ENCODE measurements around the gene ZMAT5.

The ZMAT5 gene, protein sequence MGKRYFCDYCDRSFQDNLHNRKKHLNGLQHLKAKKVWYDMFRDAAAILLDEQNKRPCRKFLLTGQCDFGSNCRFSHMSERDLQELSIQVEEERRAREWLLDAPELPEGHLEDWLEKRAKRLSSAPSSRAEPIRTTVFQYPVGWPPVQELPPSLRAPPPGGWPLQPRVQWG
- total RNA-seq = 9.5 to 15.2 (median 13.9) reads per million in 3 experiments

DNA sequence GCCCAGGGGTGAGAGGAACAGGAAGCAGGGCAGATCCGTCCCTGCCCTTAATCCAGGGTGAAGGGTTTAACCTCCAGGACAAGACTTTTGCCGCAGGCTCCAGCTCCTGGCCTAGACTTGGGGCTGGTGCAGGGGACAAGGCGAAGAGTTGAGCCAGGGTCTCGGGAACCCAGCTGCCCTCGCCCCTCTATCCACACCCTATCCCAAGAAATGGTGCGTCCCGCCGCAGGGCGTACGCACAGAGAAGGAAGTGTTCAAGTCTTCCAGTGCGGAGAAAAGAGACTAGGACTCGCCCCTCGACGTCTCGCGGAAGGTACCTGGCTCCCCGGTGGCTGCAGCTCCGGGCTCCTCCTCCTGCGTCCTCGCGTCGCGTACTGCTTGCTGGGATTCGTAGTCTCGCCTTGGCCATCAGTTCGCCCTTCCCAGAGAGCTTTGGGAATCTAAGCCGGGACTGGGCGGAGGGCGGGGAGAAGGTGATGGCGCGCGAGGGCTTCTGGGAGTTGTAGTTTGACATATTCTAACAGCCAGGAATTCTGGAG is at the start of gene ZMAT5:
Gene ZMAT5, minus strand, starts transcription at position 376 of the 539 bp plus-strand sequence. CDS start 18,463 bp downstream, outside the sequence.
- DNase-seq = peak; percentile 94

- no peak for DNase-seq
Measured at GRCh38 chr22:29816539-29816938, 49.7 kb upstream of the ZMAT5 start.

DNA sequence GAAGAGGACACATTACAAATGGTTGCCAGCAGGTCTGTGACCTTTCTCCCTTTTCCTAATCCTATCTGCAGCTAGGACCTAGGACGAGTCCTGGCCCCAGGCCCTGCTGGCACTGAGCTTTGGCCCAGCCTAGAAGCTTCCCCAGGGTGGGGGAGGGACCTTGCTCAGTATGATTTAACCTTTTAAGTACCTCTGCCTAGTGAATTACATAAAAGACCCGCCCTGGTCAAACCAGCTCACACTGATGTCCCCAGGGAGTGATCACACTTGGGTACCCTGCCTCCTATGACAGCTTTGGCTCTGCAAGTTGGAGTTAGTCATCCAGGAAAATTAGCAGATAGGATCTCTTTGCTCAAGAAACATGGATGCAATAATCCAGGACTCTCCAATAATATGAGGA is 49.3 kb upstream of the ZMAT5 start:
- DNase-seq = no peak

DNA sequence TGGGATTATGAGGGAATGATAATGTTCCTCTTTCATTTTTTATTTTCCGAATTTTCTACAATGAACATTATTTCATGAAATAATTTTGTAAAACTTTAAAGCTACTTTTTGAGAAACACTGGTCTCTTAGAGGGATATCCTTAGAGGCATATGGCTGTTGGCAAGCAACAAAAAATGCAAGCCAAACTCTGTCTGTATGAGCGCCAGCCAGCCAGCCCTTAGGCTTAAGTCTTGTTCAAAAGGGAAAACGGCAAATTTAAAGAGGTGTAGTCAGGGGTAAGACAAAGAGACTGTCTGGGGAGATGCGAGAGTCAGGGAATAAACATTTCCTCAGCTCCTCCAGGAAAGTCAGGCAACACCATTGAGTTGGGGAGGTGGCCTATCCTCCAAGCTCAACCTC is 48.8 kb upstream of the ZMAT5 start:
- no peak for DNase-seq

GRCh38 chr22:29814003-29814402 is 47.2 kb upstream of the ZMAT5 start:
- DNase-seq = no peak

DNA sequence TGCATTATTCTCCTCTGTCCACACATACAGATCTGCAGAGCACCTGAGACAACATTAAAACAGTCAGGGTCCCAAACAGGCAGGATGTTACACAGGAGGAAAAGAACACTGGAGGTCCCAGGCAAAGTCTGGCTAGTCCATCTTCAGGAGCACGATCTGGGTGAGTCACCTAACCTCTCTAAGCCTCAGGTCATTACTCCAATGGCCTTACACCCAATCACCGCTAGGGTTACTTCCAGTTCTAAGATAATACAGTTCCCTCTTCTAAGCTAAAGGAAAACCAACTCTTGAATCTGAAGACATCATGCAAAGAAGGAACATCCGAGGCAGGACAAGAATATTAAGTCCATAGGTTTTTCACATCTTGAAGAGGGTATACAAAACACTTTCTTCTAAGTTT is 46.8 kb upstream of the ZMAT5 start:
- no peak for DNase-seq

- DNase-seq = no peak
Measured at GRCh38 chr22:29813126-29813525, 46.3 kb upstream of the ZMAT5 start.

DNA sequence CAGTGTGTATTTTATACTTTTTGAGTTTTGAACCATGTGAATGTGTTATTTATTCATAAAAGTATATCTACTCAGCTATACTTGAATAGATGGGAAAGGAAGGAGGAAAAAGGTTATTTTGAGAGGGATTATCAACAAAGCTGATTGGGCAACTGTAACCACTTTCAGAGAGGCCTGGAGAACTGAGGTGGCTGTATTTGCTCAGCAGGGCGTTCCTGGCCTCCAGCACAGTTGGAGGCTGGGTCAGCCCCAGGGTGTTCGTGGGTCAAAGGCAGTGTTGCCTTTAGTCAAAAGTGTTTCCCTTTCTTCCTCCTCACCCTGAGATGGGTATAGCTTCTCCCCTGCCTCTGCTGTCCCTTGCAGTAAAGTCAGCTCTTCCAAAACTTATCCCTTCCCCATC is 44.6 kb upstream of the ZMAT5 start:
- DNase-seq = no peak

DNA sequence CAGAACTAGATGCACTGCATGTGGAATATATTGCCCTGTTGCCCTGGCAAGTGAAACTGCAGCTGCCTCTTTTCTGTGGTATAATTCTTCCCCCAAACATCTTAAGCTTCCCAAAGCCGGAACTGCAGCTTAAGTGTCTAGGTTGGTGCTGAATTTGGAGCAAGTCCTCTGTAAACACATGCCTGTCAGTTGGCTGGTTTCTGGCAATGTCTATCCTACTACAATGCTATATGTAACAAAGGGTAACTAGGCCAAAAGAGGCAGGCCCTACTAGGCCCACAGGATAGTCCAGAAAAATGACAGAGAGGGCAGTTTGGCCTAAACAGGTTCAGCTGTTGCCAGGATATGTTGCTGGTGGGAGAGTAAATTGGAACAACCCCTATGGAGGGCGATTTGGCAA is 43.4 kb upstream of the ZMAT5 start:
- DNase-seq = no peak

DNA sequence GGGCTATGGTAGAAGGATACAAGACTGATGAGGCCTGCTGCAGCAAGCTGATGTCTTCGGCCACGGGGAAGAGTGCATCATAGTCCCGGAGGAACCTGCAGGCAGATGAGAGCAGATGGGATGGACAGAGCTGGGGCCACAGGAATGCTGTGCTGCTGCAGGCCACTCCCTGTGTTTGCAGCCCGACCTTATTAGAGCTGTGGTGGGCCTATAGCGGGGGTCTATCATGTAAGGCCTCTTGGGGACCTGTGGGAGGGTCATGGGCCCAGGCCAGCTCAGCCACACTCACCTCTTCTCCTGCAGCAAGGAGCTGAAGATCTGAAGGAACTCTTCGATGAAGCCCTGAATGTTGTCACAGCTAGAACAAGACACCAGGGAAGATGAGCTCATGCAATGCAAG is 39.4 kb upstream of the ZMAT5 start:
- no peak for DNase-seq

DNA sequence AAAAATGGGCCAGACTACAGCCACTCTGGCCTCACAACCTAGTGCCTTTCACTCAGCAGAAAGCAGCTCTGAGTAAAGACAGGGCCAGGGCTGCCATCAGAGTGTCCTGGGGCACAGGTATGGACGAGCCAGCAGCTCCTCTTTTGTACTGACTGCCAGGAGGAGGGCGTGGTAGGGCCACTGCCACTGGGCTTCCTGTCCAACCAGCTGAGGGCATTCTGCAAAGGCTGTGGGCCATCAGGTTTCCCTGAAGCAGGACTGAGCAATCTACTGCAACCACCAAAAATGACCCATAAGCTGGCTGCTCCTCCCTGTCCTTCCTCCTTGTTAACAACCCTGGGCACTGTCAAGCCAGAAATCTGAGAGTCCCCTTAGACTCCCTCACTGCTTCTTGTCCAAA is 38.2 kb upstream of the ZMAT5 start:
- no peak for DNase-seq

DNA sequence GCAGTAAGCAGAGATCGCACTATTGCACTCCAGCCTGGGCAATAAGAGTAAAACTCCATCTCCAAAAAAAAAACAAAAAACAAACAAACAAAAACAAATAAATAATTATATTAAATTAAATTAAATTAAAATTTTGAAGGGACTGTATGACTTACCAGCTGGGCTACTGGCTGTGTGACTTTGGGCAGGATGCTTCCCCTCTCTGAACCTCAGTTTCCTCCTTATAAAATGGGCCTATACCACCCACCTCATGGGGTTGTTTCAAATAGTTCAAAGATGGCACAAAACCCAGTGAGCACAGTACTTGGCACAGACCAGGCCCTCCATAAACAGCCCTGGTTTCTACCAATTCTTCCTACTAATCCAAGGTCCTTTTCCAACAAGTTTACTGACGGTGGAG is 36.4 kb upstream of the ZMAT5 start:
- DNase-seq = no peak

DNA sequence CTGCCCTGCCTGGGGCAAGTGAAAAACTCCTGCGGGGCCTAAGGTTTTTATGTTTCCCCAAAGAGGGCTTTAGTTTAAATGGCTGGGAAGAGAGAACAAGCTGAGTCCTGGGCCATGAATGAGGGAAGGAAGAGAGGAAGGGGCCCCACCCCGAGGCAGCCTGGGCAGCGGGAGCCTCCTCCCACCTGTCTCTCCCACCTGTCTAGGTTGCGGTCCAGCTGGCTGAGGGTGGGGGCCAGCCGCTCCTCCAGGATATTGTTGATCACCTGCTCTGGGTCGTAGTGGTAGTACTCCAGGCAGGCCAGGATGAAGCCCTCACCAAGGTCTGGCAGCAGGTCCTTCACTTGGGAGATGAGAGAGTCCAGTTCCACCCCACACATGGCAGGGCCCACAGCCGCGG is 35.0 kb upstream of the ZMAT5 start:
- no peak for DNase-seq

DNA sequence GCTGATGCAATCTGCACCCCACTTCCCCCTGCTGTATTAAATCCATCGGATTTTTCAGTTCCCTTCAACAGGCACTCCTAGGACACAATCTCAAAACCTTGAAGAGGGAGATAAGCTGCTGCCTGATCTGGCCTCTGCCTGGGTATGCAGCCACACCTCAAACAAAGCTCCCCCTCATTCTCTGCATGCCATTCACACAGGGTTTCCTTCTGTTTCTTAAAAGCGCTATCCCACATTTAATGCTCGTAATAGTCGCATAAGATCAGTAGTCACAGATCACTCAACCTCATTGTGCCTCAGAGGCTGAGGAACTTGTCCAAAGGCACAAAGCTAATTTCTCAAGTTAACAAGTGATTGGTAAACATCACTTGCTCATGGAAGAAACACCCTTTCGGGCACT is 34.3 kb upstream of the ZMAT5 start:
- no peak for DNase-seq

- DNase-seq = no peak
Measured at GRCh38 chr22:29799217-29799680, 32.4 kb upstream of the ZMAT5 start.

DNA sequence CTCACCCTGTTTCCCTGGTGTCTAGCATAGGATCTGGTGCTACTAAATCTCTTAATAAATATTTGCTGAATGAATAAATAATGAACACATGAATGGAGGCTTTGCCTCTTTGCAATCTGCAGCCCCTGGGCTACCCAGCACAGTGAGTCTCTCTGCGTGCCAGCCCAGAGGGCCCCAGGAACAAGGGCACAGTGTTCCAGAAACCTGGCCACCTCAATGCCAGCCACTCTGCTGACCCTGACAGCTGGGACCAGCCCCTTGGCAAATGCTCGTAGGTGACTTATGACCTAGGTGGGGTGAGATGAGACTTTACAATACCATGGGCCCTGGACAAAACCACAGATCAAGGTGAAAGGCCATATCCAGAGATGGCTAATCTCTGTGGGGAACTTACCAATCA is 32.0 kb upstream of the ZMAT5 start:
- DNase-seq = no peak

DNA sequence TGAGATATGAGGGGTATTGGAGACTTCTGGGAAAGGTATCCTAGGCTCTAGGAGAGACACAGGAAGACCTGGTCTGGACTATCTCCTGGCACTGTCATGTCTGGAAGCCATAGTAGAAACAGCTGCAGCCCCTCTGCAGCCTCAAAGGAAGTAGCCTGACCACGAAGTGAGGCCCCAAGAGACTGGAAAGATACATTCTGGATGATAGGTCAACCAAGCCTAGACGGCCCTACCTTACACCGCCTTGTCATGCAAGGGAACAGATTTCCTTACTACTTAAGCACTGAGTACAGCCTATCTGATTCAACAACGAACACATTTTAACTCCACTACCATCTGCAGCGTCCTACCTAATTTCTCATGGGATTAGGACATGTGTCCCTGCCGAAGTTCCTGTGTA is 31.5 kb upstream of the ZMAT5 start:
- no peak for DNase-seq

DNA sequence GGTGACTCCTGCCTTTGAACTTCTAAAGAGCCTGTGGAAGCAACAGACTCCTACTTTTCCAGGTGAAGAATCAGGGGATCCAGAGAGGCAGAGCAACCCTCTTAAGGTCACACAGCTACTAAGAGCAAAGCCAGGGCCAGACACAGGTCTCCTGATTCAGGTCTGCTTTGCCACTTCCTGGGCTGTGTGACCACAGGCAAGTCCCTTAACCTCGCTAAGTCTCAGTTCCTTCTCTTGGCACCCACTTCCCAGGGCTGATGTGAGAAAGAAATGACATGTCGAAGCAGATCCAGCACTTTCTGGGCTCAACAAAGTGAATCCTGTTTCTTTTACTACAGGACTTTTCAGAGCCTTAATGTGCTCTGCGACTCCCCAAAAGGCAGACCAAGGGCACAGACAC is 30.5 kb upstream of the ZMAT5 start:
- no peak for DNase-seq

DNA sequence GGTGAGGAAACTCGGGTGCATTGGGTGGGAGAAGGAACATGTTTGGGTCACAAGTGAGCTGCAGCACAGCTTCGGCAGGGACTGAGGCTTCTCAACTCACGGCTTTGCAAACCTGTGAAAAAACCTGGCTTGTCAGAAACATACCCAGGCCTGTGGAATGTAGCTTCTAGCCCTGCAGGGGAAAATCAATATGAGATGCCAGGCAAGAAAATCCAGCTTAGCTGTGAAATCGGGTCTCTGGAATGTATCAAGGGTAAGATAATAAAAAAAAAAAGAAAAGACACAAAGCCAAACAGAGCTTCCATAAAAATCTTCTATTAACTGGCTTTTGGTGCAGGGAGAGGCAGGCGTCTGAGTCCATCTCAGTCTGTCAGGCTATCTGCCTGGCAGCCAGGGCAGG is 28.9 kb upstream of the ZMAT5 start:
- no peak for DNase-seq

DNA sequence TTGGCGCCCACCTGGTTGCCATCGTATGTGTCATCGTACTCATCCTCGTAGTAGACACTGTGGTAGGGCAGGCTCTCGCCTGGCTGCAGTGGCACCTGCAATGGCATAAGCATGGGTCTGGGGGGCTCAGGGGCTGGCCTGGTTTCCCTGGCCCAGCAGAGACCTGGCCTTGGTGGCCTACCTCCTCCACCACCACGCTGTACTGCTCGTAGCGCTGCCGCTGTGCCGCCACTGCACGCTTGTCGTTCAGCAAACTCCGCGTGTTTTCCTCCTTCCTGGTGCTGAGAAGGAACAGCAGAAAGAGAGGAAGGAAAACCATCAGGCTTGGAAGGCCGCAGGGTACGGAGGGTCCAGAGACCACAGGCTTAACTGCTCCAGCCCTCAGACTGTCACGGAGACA is 26.6 kb upstream of the ZMAT5 start:
- no peak for DNase-seq

DNA sequence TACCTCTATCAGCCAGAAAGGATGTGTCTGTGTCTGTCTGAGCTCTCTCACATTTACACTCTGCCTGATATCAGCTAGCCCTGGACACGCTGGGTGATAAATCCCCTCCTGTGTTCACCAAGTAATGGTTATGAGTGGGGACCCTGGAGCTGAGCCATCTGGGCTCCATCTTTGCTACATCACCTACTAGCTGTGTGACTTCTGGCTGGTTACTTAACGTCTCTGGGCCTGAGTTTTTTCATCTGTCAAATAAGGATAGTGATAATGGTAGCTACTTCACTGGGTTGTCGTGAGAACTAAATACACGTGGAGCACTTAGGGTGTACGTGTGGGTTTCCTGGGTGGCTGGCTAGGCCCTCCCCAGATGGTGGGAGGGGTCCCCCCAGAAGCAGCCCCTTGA is 23.3 kb upstream of the ZMAT5 start:
- DNase-seq = no peak

- no peak for DNase-seq
Measured at GRCh38 chr22:29788339-29789279, 21.8 kb upstream of the ZMAT5 start.

- no peak for DNase-seq
Measured at GRCh38 chr22:29787371-29787980, 20.7 kb upstream of the ZMAT5 start.

DNA sequence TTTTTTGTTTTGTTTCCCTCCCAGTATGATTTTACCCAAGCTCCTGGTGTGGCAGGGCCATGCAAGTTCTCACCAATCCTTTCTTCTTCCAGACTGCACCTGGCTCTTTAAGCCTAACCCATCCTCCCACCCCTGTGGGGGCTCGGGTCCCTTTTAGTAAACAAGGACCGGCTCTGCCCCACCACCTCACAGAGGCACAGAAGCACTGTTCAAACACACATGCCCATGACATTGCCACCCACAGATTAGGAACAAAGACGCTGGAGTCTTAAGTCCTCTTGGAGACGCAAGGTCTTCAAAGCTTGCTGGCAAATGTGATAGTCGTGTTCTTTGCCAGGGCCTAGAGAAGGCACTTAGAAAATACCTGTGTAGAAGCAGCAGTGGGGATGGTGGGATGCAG is 19.2 kb upstream of the ZMAT5 start:
- DNase-seq = no peak
